SU-DHL-6 (cell line): ENCODE measurements around the gene PTK6.

Source experiments
- H2AFZ ChIP-seq: fragments of 200-600 bp; sonication (generic); 2 replicates; pipeline ENCODE4 v1.6.1; 2014; ENCODE audit warnings: low read depth, mild to moderate bottlenecking, moderate library complexity, mixed read lengths, antibody characterized with exemption, low read length; ENCODE audit not compliant: severe bottlenecking
- H3F3A ChIP-seq: fragments of 200-600 bp; shearing (Covaris generic); 2 replicates; pipeline ENCODE4 v1.6.0; 2016; ENCODE audit warnings: antibody characterized with exemption, mild to moderate bottlenecking; ENCODE audit not compliant: insufficient read depth
- H3K27ac ChIP-seq: fragments of 200-600 bp; sonication (generic); 2 replicates; pipeline ENCODE4 v1.5.1; 2016; ENCODE audit warnings: low read depth, mild to moderate bottlenecking, low read length, moderate library complexity, mixed read lengths
- H3K27me3 ChIP-seq: fragments of 200-600 bp; sonication (generic), shearing (Covaris generic); 2 replicates; pipeline ENCODE4 v1.6.0; 2014; ENCODE audit warnings: mild to moderate bottlenecking, low read length
- H3K36me3 ChIP-seq: fragments of 200-600 bp; sonication (generic); 2 replicates; pipeline ENCODE4 v1.6.1; 2014; ENCODE audit warnings: mild to moderate bottlenecking, low read length, mixed read lengths
- H3K4me2 ChIP-seq: fragments of 300-600, 200-600 bp; shearing (Covaris generic), sonication (generic); 2 replicates; pipeline ENCODE4 v1.6.0; 2014; ENCODE audit warnings: low read length, low read depth, mild to moderate bottlenecking; ENCODE audit not compliant: poor library complexity, severe bottlenecking
- H3K4me3 ChIP-seq: fragments of 200-600 bp; sonication (generic); 2 replicates; pipeline ENCODE4 v1.5.1; 2014; ENCODE audit warnings: antibody characterized with exemption, low read length, mild to moderate bottlenecking, mixed read lengths; ENCODE audit not compliant: insufficient read depth, poor library complexity, severe bottlenecking
- H3K79me2 ChIP-seq: fragments of 200-600 bp; sonication (generic); 2 replicates; pipeline ENCODE4 v1.6.1; 2014; ENCODE audit warnings: mild to moderate bottlenecking, low read length, moderate library complexity; ENCODE audit not compliant: insufficient read depth
- H3K9ac ChIP-seq: fragments of 200-600 bp; sonication (generic); 2 replicates; pipeline ENCODE4 v1.7.0; 2014; ENCODE audit warnings: mild to moderate bottlenecking, low read length
- H3K9me2 ChIP-seq: fragments of 200-600 bp; sonication (generic); replicated peaks from 2 replicates; pipeline ENCODE4 v1.6.1; 2014; ENCODE audit warnings: low read length; ENCODE audit not compliant: insufficient read depth
- H3K9me3 ChIP-seq: fragments of 200-600 bp; sonication (generic); 2 replicates; pipeline ENCODE4 v1.6.1; 2014; ENCODE audit warnings: low read length, mixed read lengths; ENCODE audit not compliant: insufficient read depth
- H4K20me1 ChIP-seq: fragments of 200-600 bp; sonication (generic); 2 replicates; pipeline ENCODE4 v1.6.1; 2014; ENCODE audit warnings: low read depth, mild to moderate bottlenecking, antibody characterized with exemption, low read length, moderate library complexity, mixed read lengths
- CTCF ChIP-seq: fragments of 200-600 bp; sonication (generic); IDR thresholded peaks from one replicate; pipeline ENCODE4 v1.5.1; 2017; ENCODE audit warnings: antibody characterized with exemption, mild to moderate bottlenecking, low read length, moderate library complexity; ENCODE audit not compliant: insufficient read depth, poor library complexity, severe bottlenecking
- EZH2phosphoT487 ChIP-seq: fragments of 200-600 bp; sonication (generic), shearing (Covaris generic); conservative IDR thresholded peaks from 2 replicates; pipeline ENCODE4 v1.6.1; 2018; ENCODE audit warnings: mild to moderate bottlenecking, antibody characterized with exemption, low read length, moderate library complexity, mixed read lengths

The PTK6 gene

GRCh38 chr20:63495741-63496595, 41.2 kb downstream of the PTK6 start:
- Histone ChIP-seq H3K9ac (no peak overlapping the region), H3K27me3 (no peaks in the 10 kb centered on the region), H3K9me3 (no peaks in the 10 kb centered on the region), H3K4me3 (no peak overlapping the region), H4K20me1 (no peaks in the 10 kb centered on the region), H3K9me2 (no peaks in the 10 kb centered on the region), H3K36me3 (no peaks in the 10 kb centered on the region), H2AFZ (no peak overlapping the region), H3K79me2 (no peaks in the 10 kb centered on the region), H3K4me2 (no peak overlapping the region), H3F3A (no peaks in the 10 kb centered on the region), H3K27ac (no peak overlapping the region)
- TF ChIP-seq EZH2phosphoT487 (no peak), CTCF (peak; percentile 94)

GRCh38 chr20:63495167-63495720, 41.9 kb downstream of the PTK6 start:
- H2AFZ ChIP-seq: no peak overlapping the region
- H3K79me2 ChIP-seq: no peaks in the 10 kb centered on the region
- no peak overlapping the region for H3K4me3 ChIP-seq
- no peaks in the 10 kb centered on the region for H4K20me1 ChIP-seq
- no peaks in the 10 kb centered on the region for H3K36me3 ChIP-seq
- no peak overlapping the region for H3K4me2 ChIP-seq
- H3K27me3 ChIP-seq: no peaks in the 10 kb centered on the region
- H3K9me2 ChIP-seq: no peaks in the 10 kb centered on the region
- H3K27ac ChIP-seq: no peak overlapping the region
- TF ChIP-seq CTCF: no peak
- TF ChIP-seq EZH2phosphoT487: no peak
- H3F3A ChIP-seq: no peaks in the 10 kb centered on the region
- H3K9me3 ChIP-seq: no peaks in the 10 kb centered on the region
- no peak overlapping the region for H3K9ac ChIP-seq

- Histone ChIP-seq H3K4me3 (no peak overlapping the region), H3K4me2 (no peak overlapping the region), H3K27ac (no peak overlapping the region), H3K79me2 (no peaks in the 10 kb centered on the region), H3F3A (no peaks in the 10 kb centered on the region), H4K20me1 (no peaks in the 10 kb centered on the region), H3K9ac (no peak overlapping the region), H3K27me3 (no peaks in the 10 kb centered on the region), H3K36me3 (no peaks in the 10 kb centered on the region), H3K9me2 (no peaks in the 10 kb centered on the region), H2AFZ (no peak overlapping the region), H3K9me3 (no peaks in the 10 kb centered on the region)
- TF ChIP-seq EZH2phosphoT487 (no peak), CTCF (no peak)
Observed at GRCh38 chr20:63494420-63495166, 42.6 kb downstream of the PTK6 start.
